Epithelial cell of esophagus (primary cell): Measurements from ENCODE around the gene NR2F1.
A peak's percentile ranks its signal among the peaks of the same experiment; 100 is the strongest.

ENCODE experiments used
- DNase-seq: peaks from one replicate; pipeline ENCODE4 v3.0.0; 2010; ENCODE audit warnings: low read depth
- H3K4me3 ChIP-seq: 2 replicates; pipeline ENCODE4 v1.5.1; 2011; ENCODE audit warnings: mild to moderate bottlenecking, low read length, control low read depth
- CTCF ChIP-seq: IDR thresholded peaks from 2 replicates; pipeline ENCODE4 v1.5.1; 2011; ENCODE audit warnings: low read depth, mild to moderate bottlenecking, low read length, control low read depth, inconsistent platforms; ENCODE audit not compliant: insufficient read depth; ENCODE audit errors: missing control alignments

Gene NR2F1

GRCh38 chr5:93584596-93585040 lies 1.6 kb downstream of the NR2F1 start:
- no peak for TF ChIP-seq CTCF
- no peak overlapping the region for H3K4me3 ChIP-seq
- DNase-seq, result no peak

GRCh38 chr5:93585041-93585766 lies 2.2 kb downstream of the NR2F1 start:
- peak; percentile 33 for DNase-seq
- TF ChIP-seq CTCF, result no peak
- H3K4me3 ChIP-seq, result peak overlapping the region; percentile 25

- H3K4me3 ChIP-seq, result no peak overlapping the region
Observed at GRCh38 chr5:93585767-93586385, 2.9 kb downstream of the NR2F1 start.

GRCh38 chr5:93586736-93587596 lies 3.9 kb downstream of the NR2F1 start:
- no peak overlapping the region for H3K4me3 ChIP-seq
- DNase-seq, result no peak
- no peak for TF ChIP-seq CTCF

More at GRCh38 chr5:93585767-93586385, 2.9 kb downstream of the NR2F1 start:
- TF ChIP-seq CTCF, result no peak
- DNase-seq, result no peak

- H3K4me3 ChIP-seq, result no peak overlapping the region
- no peak for TF ChIP-seq CTCF
- DNase-seq, result no peak
Observed at GRCh38 chr5:93587597-93588351, 4.8 kb downstream of the NR2F1 start.

GRCh38 chr5:93588352-93589151 lies 5.5 kb downstream of the NR2F1 start:
- no peak for TF ChIP-seq CTCF
- DNase-seq, result no peak
- H3K4me3 ChIP-seq, result no peak overlapping the region
